Measurements from ENCODE around the gene DOCK8. TPM values are rescaled to one million over a fixed set of nuclear protein-coding genes. Genes with fewer than 3 reads are reported as not detected.

DOCK8 gene
- total RNA-seq, 4 donors from 2014 or later, result 6.7 to 28.5 (median 11.7) TPM

DNA sequence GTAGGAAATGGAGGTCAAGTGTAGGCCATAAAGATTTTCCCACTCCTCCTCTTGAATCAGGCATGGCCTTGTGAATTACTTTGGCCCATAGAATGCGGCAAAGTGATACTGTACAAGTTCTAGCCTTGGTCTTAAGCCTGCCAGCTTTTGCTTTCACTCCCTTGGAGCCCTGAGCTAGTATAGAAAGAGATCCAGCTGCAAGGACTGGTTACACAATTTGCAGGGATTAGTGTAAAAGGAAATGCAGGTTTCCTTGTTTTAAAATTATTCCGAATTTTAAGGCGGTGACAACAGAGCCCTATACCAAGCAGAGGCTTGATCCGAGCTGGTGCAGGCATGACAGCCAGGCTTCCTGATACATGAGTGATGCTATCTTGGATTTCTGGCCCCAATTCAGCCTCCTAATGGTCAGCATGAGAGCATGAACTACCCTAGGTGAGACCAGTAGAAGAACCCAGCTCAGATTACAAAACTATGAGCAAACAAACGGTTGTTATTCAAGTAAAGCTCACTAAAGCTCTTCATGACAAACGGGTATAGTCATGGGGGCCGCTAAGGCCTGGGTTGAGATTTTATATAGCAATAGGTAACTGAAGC lies 257.9 kb downstream of the DOCK8 start:
- Histone ChIP-seq H3K4me3 (no peak overlapping the region), H3K4me1 (no peaks in the 10 kb centered on the region), H3K36me3 (no peaks in the 10 kb centered on the region), H3K27ac (no peak overlapping the region), H3K9me3 (no peaks in the 10 kb centered on the region), H3K27me3 (no peaks in the 10 kb centered on the region)
- no peak for DNase-seq
- intact Hi-C loops (cut with DNase I; ENCODE audit: low total_unique reads), result no loop called here
- TF ChIP-seq POLR2A (IDR thresholded peaks at IDR 0.05) (no peak), CTCF (IDR thresholded peaks at IDR 0.05) (no peak)

GRCh38 chr9:477193-477592 lies 262.5 kb downstream of the DOCK8 start:
- DNase-seq, result no peak
- Histone ChIP-seq H3K27me3 (no peaks in the 10 kb centered on the region), H3K27ac (no peak overlapping the region), H3K4me3 (no peak overlapping the region), H3K9me3 (no peaks in the 10 kb centered on the region), H3K4me1 (no peaks in the 10 kb centered on the region), H3K36me3 (no peaks in the 10 kb centered on the region)
- intact Hi-C loops (cut with DNase I; ENCODE audit: low total_unique reads), result no loop called here
- no peak for TF ChIP-seq POLR2A (IDR thresholded peaks at IDR 0.05)

GRCh38 chr9:479304-479970 lies 264.8 kb downstream of the DOCK8 start:
- TF ChIP-seq POLR2A (IDR thresholded peaks at IDR 0.05) (no peak), CTCF (IDR thresholded peaks at IDR 0.05) (no peak)
- H3K27me3 ChIP-seq, result no peaks in the 10 kb centered on the region
- H3K27ac ChIP-seq, result no peak overlapping the region
- H3K4me1 ChIP-seq, result no peaks in the 10 kb centered on the region
- no peak for DNase-seq
- H3K9me3 ChIP-seq, result no peaks in the 10 kb centered on the region
- no peaks in the 10 kb centered on the region for H3K36me3 ChIP-seq
- intact Hi-C loops (cut with DNase I; ENCODE audit: low total_unique reads), result no loop called here
- no peak overlapping the region for H3K4me3 ChIP-seq

DNA sequence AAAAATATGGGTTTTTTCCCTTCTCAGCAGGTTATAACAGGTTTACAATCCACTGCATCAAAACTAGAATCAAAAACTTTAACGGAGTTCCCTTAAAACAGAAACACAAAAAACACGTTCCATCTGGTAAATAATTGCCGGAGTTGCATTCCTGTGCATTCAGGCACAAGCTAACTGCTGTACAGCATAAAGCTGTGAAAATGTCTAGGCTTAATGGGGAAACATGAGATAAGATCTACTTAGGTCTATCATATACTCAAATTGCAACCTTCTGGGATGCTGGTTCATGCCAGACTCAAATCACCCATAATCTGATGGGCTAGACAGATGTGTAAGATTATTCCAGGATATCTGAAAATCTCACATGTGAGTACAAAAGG lies 265.3 kb downstream of the DOCK8 start:
- Histone ChIP-seq H3K4me1 (no peaks in the 10 kb centered on the region), H3K4me3 (no peak overlapping the region), H3K9me3 (no peaks in the 10 kb centered on the region), H3K36me3 (no peaks in the 10 kb centered on the region), H3K27me3 (no peaks in the 10 kb centered on the region), H3K27ac (no peak overlapping the region)
- intact Hi-C loops (cut with DNase I; ENCODE audit: low total_unique reads), result no loop called here
- TF ChIP-seq POLR2A (IDR thresholded peaks at IDR 0.05) (no peak), CTCF (IDR thresholded peaks at IDR 0.05) (no peak)
- DNase-seq, result no peak

GRCh38 chr9:482739-483138 lies 268.1 kb downstream of the DOCK8 start:
- Histone ChIP-seq H3K9me3 (no peaks in the 10 kb centered on the region), H3K36me3 (no peaks in the 10 kb centered on the region), H3K27ac (no peak overlapping the region), H3K4me1 (no peaks in the 10 kb centered on the region), H3K4me3 (no peak overlapping the region), H3K27me3 (no peaks in the 10 kb centered on the region)
- intact Hi-C loops (cut with DNase I; ENCODE audit: low total_unique reads), result no loop called here
- DNase-seq, result no peak
- TF ChIP-seq CTCF (IDR thresholded peaks at IDR 0.05) (no peak), POLR2A (IDR thresholded peaks at IDR 0.05) (no peak)

Measured in uterus (tissue), 4 donors.